ENCODE results near the gene CWC15. TPM values are rescaled to one million over a fixed set of nuclear protein-coding genes. Genes with fewer than 3 reads are reported as not detected.
"Not testable (repeated sequence)": the region's sequence is repeated elsewhere in the genome, so short reads cannot be mapped to it uniquely, and the experiment has no call there.

CWC15 gene
- total RNA-seq, 1 donor from 2014 or later = 48.0 TPM

DNA sequence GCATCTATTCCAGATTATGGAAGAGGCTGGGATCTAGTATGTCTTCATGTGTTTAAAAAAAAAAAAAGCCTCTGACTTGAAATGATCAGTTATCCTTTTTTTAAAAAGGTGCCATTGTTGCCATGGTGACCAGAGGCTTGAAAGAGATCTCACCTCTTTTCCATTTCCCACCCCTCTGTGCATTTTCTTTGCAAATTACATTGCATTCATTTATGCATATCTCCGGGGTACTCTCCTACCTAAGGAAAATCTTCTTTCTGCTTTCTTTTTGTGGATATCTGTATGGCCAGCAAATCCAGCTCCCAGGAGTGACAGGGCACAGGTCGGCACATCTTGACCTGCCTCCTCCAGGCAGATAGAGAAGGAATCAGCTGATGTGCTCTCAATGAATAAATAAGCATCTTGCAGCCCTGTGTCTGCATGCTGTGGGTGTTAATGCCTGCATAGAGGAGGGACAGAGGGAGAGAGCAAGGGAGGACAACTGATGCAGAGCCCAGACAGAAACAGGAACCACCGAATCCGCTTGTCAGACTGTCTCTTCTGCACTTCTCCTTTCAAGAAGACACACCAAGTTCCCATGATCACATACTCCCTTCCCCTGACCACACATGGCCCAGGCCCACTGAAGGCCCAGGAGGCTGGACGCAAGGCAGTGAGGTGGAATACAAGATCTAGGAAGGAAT lies 50.9 kb downstream of the CWC15 start:
- DNase-seq (ENCODE audit: extremely low read depth, low read depth, low spot score) = no peak

DNA sequence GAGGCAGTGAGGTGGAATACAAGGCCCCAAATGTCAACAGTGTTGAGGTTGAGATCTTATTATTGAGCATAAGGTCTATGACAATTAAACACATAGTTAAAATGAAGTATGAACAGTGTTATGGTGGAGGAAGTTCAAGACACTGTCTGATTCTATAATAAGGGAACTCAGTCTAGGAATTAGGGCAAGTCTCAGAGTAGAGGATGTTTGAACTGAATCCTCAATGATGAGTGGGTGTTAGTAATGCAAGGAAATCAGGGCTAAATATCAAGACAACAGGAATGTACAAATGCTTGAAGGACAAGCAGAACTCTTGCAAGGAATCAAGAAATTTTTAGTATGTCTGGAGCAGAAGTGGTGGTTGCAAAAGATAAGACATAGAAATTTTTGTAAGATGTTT lies 53.0 kb downstream of the CWC15 start:
- DNase-seq (ENCODE audit: extremely low read depth, low read depth, low spot score) = no peak

DNA sequence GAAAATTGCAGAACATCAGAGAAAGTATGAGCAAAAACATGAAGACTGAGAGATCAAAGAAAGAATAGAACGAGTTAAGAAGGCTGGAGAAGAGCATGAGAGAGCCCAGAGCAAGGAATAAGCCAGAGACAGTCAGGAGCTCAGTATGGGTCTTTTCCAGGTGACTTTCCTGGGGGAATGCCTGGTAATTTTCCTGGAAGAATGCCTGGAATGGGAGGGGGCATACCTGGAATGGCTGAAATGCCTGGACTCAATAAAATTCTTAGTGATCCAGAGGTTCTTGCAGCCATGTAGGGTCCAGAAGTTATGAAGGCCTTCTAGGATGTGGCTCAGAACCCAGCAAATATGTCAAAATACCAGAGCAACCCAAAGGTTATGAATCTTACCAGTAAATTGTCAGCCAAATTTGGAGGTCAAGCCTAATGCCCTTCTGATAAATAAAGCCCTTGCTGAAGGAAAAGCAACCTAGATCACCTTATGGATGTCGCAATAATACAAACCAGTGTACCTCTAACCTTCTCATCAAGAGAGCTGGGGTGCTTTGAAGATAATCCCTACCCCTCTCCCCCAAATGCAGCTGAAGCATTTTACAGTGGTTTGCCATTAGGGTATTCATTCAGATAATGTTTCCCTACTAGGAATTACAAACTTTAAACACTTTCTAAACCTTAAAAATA lies 59.5 kb downstream of the CWC15 start:
- not testable (repeated sequence) for DNase-seq (ENCODE audit: extremely low read depth, low read depth, low spot score)

DNA sequence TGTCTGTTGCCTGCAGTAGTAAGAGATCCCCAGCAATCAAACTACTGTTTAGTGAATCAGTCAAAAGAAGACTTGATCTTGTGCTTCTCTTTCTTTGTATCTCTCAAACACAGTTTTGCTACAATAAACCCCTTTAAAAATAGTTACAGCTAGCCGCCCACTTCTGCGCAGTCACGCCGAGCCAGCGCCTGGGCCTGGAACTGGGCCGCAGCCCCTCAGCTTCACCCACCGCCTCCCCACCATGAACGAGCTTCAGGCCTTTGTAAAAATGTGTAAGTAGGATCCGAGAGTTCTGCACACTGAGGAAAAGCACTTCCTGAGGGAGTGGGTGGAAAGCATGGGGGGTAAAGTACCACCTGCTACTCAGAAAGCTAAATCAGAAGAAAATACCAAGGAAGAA lies 60.5 kb downstream of the CWC15 start:
- DNase-seq (ENCODE audit: extremely low read depth, low read depth, low spot score) = no peak

Other genes with a start within 250 kb of the CWC15 start
- gene AMOTL1, start 205.2 kb downstream of the CWC15 start, total RNA-seq = 57.1 and 59.3 TPM in 2 replicates
- 0.58 and 0.99 TPM in 2 replicates for gene KDM4D, start 153 bp upstream of the CWC15 start, total RNA-seq
- not detected in 2 replicates for gene KDM4E, start 51.7 kb upstream of the CWC15 start, total RNA-seq
- not detected in 2 replicates for gene KDM4F, start 75.9 kb upstream of the CWC15 start, total RNA-seq
- gene SRSF8, start 93.4 kb upstream of the CWC15 start, total RNA-seq = 25.4 and 30.2 TPM in 2 replicates
- 29.0 and 29.8 TPM in 2 replicates for gene ENDOD1, start 116.3 kb upstream of the CWC15 start, total RNA-seq

Data from glomerular endothelial cell (primary cell).